ENCODE measurements around the gene ARL3.
"Not testable (repeated sequence)": the region's sequence is repeated elsewhere in the genome, so short reads cannot be mapped to it uniquely, and the experiment has no call there.

ARL3 gene

GRCh38 chr10:102744374-102745051, 30.3 kb upstream of the ARL3 start:
- DNase-seq (ENCODE audit: low read depth in 2 of 2), result peak; percentile 32 to 37
- peak overlapping the region; percentile 98 to 99 for H3K4me3 ChIP-seq (replicated peaks in 1 of 2; ENCODE audit: low read depth in 2 of 2, low read length in 2 of 2)
- TF ChIP-seq, protein P1, sequence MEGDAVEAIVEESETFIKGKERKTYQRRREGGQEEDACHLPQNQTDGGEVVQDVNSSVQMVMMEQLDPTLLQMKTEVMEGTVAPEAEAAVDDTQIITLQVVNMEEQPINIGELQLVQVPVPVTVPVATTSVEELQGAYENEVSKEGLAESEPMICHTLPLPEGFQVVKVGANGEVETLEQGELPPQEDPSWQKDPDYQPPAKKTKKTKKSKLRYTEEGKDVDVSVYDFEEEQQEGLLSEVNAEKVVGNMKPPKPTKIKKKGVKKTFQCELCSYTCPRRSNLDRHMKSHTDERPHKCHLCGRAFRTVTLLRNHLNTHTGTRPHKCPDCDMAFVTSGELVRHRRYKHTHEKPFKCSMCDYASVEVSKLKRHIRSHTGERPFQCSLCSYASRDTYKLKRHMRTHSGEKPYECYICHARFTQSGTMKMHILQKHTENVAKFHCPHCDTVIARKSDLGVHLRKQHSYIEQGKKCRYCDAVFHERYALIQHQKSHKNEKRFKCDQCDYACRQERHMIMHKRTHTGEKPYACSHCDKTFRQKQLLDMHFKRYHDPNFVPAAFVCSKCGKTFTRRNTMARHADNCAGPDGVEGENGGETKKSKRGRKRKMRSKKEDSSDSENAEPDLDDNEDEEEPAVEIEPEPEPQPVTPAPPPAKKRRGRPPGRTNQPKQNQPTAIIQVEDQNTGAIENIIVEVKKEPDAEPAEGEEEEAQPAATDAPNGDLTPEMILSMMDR (IDR thresholded peaks at IDR 0.05; ENCODE audit: low read depth, low read length), result no peak

- TF ChIP-seq, protein P1 (IDR thresholded peaks at IDR 0.05; ENCODE audit: low read depth, low read length), result no peak
- H3K4me3 ChIP-seq (replicated peaks in 1 of 2; ENCODE audit: low read depth in 2 of 2, low read length in 2 of 2), result peak within 1 kb of the TSS; percentile 98 to 99
- peak; percentile 100 for DNase-seq (ENCODE audit: low read depth in 2 of 2)
Observed at GRCh38 chr10:102743588-102744373, 29.6 kb upstream of the ARL3 start, which contains the start of gene WBP1L. Gene WBP1L, plus strand, starts transcription at chr10:102743948. Its CDS starts 106 bp downstream, at chr10:102744054.

- H3K4me3 ChIP-seq (replicated peaks in 1 of 2; ENCODE audit: low read depth in 2 of 2, low read length in 2 of 2), result no peak overlapping the region
- DNase-seq (ENCODE audit: low read depth in 2 of 2), result no peak
- TF ChIP-seq, protein P1 (IDR thresholded peaks at IDR 0.05; ENCODE audit: low read depth, low read length), result no peak
Observed at GRCh38 chr10:102743078-102743587, 28.9 kb upstream of the ARL3 start.

GRCh38 chr10:102742313-102742712, 28.1 kb upstream of the ARL3 start:
- H3K4me3 ChIP-seq (replicated peaks in 1 of 2; ENCODE audit: low read depth in 2 of 2, low read length in 2 of 2); DNase-seq (ENCODE audit: low read depth in 2 of 2): not testable (repeated sequence)

GRCh38 chr10:102741726-102742237, 27.6 kb upstream of the ARL3 start:
- TF ChIP-seq, protein P1 (IDR thresholded peaks at IDR 0.05; ENCODE audit: low read depth, low read length), result no peak
- H3K4me3 ChIP-seq (replicated peaks in 1 of 2; ENCODE audit: low read depth in 2 of 2, low read length in 2 of 2), result no peak overlapping the region
- DNase-seq (ENCODE audit: low read depth in 2 of 2), result no peak

- H3K4me3 ChIP-seq (replicated peaks in 1 of 2; ENCODE audit: low read depth in 2 of 2, low read length in 2 of 2), result no peak overlapping the region
- TF ChIP-seq, protein P1 (IDR thresholded peaks at IDR 0.05; ENCODE audit: low read depth, low read length), result no peak
- no peak for DNase-seq (ENCODE audit: low read depth in 2 of 2)
Observed at GRCh38 chr10:102740229-102740628, 26.0 kb upstream of the ARL3 start.

- no peak for DNase-seq (ENCODE audit: low read depth in 2 of 2)
- H3K4me3 ChIP-seq (replicated peaks in 1 of 2; ENCODE audit: low read depth in 2 of 2, low read length in 2 of 2), result no peak overlapping the region
- TF ChIP-seq, protein P1 (IDR thresholded peaks at IDR 0.05; ENCODE audit: low read depth, low read length), result no peak
Observed at GRCh38 chr10:102738692-102739121, 24.5 kb upstream of the ARL3 start.

Measured in cardiac fibroblast (primary cell).